Uterus (tissue), 2 donors: ENCODE measurements around the gene LYPD8.

Experiments
- CTCF ChIP-seq, 4 experiments: fragments of 200-600 bp in 2 of 4; fragments of 450-650 bp in 2 of 4; sonication (generic) in 2 of 4; IDR thresholded peaks; one replicate each; pipeline ENCODE4 v1.5.1; 2016 to 2019; ENCODE audit warnings: antibody characterized with exemption in 4 of 4, mild to moderate bottlenecking in 2 of 4, moderate library complexity in 1 of 4
- POLR2A ChIP-seq, 2 donors: fragments of 450-650 bp; IDR thresholded peaks; one replicate each; pipeline ENCODE4 v1.6.1; 2016; ENCODE audit warnings: antibody characterized with exemption in 2 of 2, mild to moderate bottlenecking in 1 of 2, moderate library complexity in 1 of 2

DNA sequence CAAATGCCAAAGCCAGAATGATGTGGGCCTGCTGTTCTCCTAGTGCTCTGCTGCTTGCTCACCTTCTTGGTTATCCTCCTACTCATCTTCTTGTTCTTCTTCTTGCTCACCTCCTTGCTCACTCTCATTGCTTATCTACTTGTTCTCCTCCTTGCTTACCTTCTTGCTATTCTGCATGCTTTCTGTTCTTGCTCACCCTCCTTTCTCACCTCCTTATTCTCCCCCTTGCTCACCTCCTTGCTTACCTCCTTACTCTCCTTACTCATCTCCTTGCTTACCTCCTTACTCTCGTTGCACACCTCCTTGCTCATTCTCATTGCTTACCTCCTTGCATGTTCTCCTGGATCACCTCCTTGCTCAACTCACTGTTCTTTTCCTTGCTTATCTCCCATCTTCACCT is 52.8 kb downstream of the LYPD8 start, which contains the start of gene OR14I1:
- TF ChIP-seq CTCF (IDR thresholded peaks at IDR 0.05) = no peak
- TF ChIP-seq POLR2A (IDR thresholded peaks at IDR 0.05) = no peak
